Right lobe of liver (tissue), 6 donors: Measurements from ENCODE around the gene TCEANC2. TPM values are rescaled to one million over a fixed set of nuclear protein-coding genes. Genes with fewer than 3 reads are reported as not detected.

Experiments
- ATAC-seq, 4 donors: fragments of 200-7000 bp; cut with Tn5 transposase; one replicate each; pipeline ENCODE4 v1.9.1; 2020; ENCODE audit warnings: mild to moderate bottlenecking in 4 of 4, moderate library complexity in 4 of 4
- DNase-seq, 3 donors: peaks; one replicate each; pipeline ENCODE4 v3.0.0-alpha.2; 2020
- H3K27ac ChIP-seq, 3 donors: fragments of 200-600 bp; one replicate each; pipeline ENCODE4 v1.8.0; 2022
- H3K27me3 ChIP-seq, 2 donors: fragments of 200-600 bp; one replicate each; pipeline ENCODE4 v1.8.0; 2022
- H3K36me3 ChIP-seq, 4 donors: fragments of 200-600 bp; sonication (generic) in 1 of 4; one replicate each; pipeline versions ENCODE4 v1.5.1 to v1.8.0; 2017 to 2022; ENCODE audit warnings: control low read depth in 1 of 4
- H3K4me1 ChIP-seq, 4 donors: fragments of 200-600 bp; sonication (generic) in 1 of 4; one replicate each; pipeline versions ENCODE4 v1.5.1 to v1.8.0; 2017 to 2022; ENCODE audit warnings: control low read depth in 1 of 4
- H3K4me3 ChIP-seq, 3 donors: fragments of 200-600 bp; one replicate each; pipeline ENCODE4 v1.8.0; 2022
- H3K9me3 ChIP-seq, 4 donors: fragments of 200-600 bp; sonication (generic) in 1 of 4; one replicate each; pipeline versions ENCODE4 v1.5.1 to v1.8.0; 2017 to 2022; ENCODE audit warnings: control low read depth in 1 of 4
- CTCF ChIP-seq, 4 donors: fragments of 200-600 bp in 3 of 4; fragments of 450-650 bp in 1 of 4; IDR thresholded peaks; one replicate each; pipeline versions ENCODE4 v1.5.1 to v1.8.0; 2016 to 2022; ENCODE audit warnings: antibody characterized with exemption in 4 of 4, mild to moderate bottlenecking in 2 of 4
- POLR2A ChIP-seq: fragments of 450-650 bp; IDR thresholded peaks from one replicate; pipeline ENCODE4 v1.6.1; 2017; ENCODE audit warnings: antibody characterized with exemption, mild to moderate bottlenecking
- WGBS: methylation state at CpG from one replicate; pipeline ENCODE4 v1.1.6; 2018; ENCODE audit warnings: low coverage, low lambda C conversion rate; ENCODE audit not compliant: insufficient coverage; ENCODE audit errors: missing lambda C conversion rate; 5-methylcytosine and 5-hydroxymethylcytosine counted together
- intact Hi-C, 2 donors: fragments of 100-400 bp; cut with DNase I; formaldehyde crosslinking; loops; one replicate each; pipeline versions ENCODE4 v1.11.2 to v1.14.1; 2022
- total RNA-seq, 6 experiments: library from RNA; depleted of rRNA in 2 of 6; stranded (reverse); fragments of >200 nt in 2 of 6; fragmentation: NEBNext Ultra II Directional in 3 of 6; extraction: Animal tissue kit (Norgen Biotek cat#: 25700) in 3 of 6; gene quantifications; one replicate each; pipeline versions ENCODE4 v1.1.0 to v1.2.4, GENCODE V29; 2016 to 2023
- donor health status: DM: no; HTN: yes; CAD: no.
- donor health status: DM: no; HTN: no; CAD: no.
- donor health status: DM: no; HTN: no; CAD: no.
- donor health status: DM: no; HTN: yes; CAD: no.
- donor health status: DM: no; HTN: yes; CAD: no.

The TCEANC2 gene
- total RNA-seq, 6 experiments from 2014 or later = 1.2 to 2.9 (median 1.8) TPM

GRCh38 chr1:54051933-54052430 is 1.4 kb upstream of the TCEANC2 start:
- H3K4me1 ChIP-seq = peaks cover 0 to 24% (median 7%) of the 10 kb centered on the region in 4 donors
- no peak for DNase-seq
- H3K9me3 ChIP-seq = no peaks in the 10 kb centered on the region
- WGBS = 3% methylated on average over 8 of the region's 8 CpGs
- H3K27me3 ChIP-seq = no peaks in the 10 kb centered on the region
- no peaks in the 10 kb centered on the region for H3K36me3 ChIP-seq
- H3K4me3 ChIP-seq = peak overlapping the region; percentile 77 to 95 (median 77)
- intact Hi-C loops = no loop called here
- peak overlapping the region; percentile 93 to 95 (median 94) for H3K27ac ChIP-seq
- no peak for TF ChIP-seq CTCF (IDR thresholded peaks at IDR 0.05)
- no peak for TF ChIP-seq POLR2A
- ATAC-seq = no peak

- Histone ChIP-seq H3K27ac (peak overlapping the region; percentile 93 to 95 (median 94)), H3K9me3 (no peaks in the 10 kb centered on the region), H3K4me1 (peaks cover 0 to 24% (median 7%) of the 10 kb centered on the region in 4 donors), H3K36me3 (no peaks in the 10 kb centered on the region), H3K27me3 (no peaks in the 10 kb centered on the region), H3K4me3 (peak overlapping the region; percentile 77 to 95 (median 77))
- under 1% methylated on average over 23 of the region's 23 CpGs for WGBS
- intact Hi-C loops = no loop called here
- TF ChIP-seq POLR2A (no peak), CTCF (IDR thresholded peaks at IDR 0.05) (no peak)
- DNase-seq (peak in 1 of 3 donors; percentile 46), ATAC-seq (peak; percentile 7 to 20 (median 11))
Measured at GRCh38 chr1:54052431-54052933, 926 bp upstream of the TCEANC2 start.

GRCh38 chr1:54053745-54054437 is 483 bp downstream of the TCEANC2 start:
- Histone ChIP-seq H3K27ac (peak overlapping the region; percentile 66 to 93 (median 88)), H3K27me3 (no peaks in the 10 kb centered on the region), H3K4me1 (peaks cover 0 to 24% (median 7%) of the 10 kb centered on the region in 4 donors), H3K9me3 (no peaks in the 10 kb centered on the region), H3K4me3 (peak overlapping the region; percentile 77 to 95 (median 77)), H3K36me3 (no peaks in the 10 kb centered on the region)
- peak; percentile 0 to 8 (median 4) for ATAC-seq
- 18% methylated on average over 12 of the region's 21 CpGs for WGBS
- intact Hi-C loops = no loop called here
- no peak for TF ChIP-seq CTCF (IDR thresholded peaks at IDR 0.05)
- TF ChIP-seq POLR2A = no peak
- DNase-seq = no peak

DNA sequence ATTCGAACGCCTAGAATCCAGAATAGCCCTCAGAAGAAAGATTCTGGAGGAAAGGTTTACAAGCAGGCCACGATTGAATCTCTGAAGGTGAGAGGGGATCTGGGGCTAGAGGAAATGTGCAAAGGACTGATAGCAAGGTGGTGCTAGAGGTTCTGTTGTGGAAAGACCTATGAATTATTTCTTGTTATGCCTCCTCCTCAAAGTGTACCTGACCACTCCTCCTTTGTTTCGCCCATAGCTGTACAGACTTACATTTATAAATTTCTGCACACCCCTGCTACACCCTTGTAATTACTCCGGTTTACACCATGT is 986 bp downstream of the TCEANC2 start:
- H3K4me1 ChIP-seq = peaks cover 0 to 24% (median 7%) of the 10 kb centered on the region in 4 donors
- intact Hi-C loops = no loop called here
- H3K4me3 ChIP-seq = peak overlapping the region in 1 of 3 donors; percentile 77
- no peak for DNase-seq
- H3K36me3 ChIP-seq = no peaks in the 10 kb centered on the region
- no peak for ATAC-seq
- TF ChIP-seq POLR2A = no peak
- TF ChIP-seq CTCF (IDR thresholded peaks at IDR 0.05) = no peak
- H3K27me3 ChIP-seq = no peaks in the 10 kb centered on the region
- 51% methylated on average over 5 of the region's 5 CpGs for WGBS
- no peaks in the 10 kb centered on the region for H3K9me3 ChIP-seq
- no peak overlapping the region for H3K27ac ChIP-seq
